ENCODE results near the gene GNPDA1. TPM values are rescaled to one million over a fixed set of nuclear protein-coding genes. Genes with fewer than 3 reads are reported as not detected.
A peak's percentile ranks its signal among the peaks of the same experiment; 100 is the strongest.

The GNPDA1 gene
- total RNA-seq, 1 donor from 2014 or later, result 55.0 TPM

GRCh38 chr5:141992349-141992963, 20.4 kb downstream of the GNPDA1 start:
- Mint-ChIP-seq H3K36me3 (peaks cover 28% of the 10 kb centered on the region), H3K27ac (no peak overlapping the region), H3K4me1 (no peaks in the 10 kb centered on the region), H3K9me3 (no peaks in the 10 kb centered on the region), H3K4me3 (no peak overlapping the region), H3K27me3 (ENCODE audit: low read depth) (no peaks in the 10 kb centered on the region)
- DNase-seq (ENCODE audit: low spot score in 2 of 2, unreplicated experiment in 2 of 2), result peak; percentile 40 to 80
- TF ChIP-seq CTCF (IDR thresholded peaks at IDR 0.05; ENCODE audit: unreplicated experiment), result peak; percentile 83

- TF ChIP-seq CTCF (IDR thresholded peaks at IDR 0.05; ENCODE audit: unreplicated experiment), result no peak
- Mint-ChIP-seq H3K4me1 (no peaks in the 10 kb centered on the region), H3K4me3 (no peak overlapping the region), H3K9me3 (no peaks in the 10 kb centered on the region), H3K27me3 (ENCODE audit: low read depth) (no peaks in the 10 kb centered on the region), H3K27ac (no peak overlapping the region), H3K36me3 (peaks cover 25% of the 10 kb centered on the region)
- no peak for DNase-seq (ENCODE audit: low spot score in 2 of 2, unreplicated experiment in 2 of 2)
Observed at GRCh38 chr5:141989720-141990119, 23.1 kb downstream of the GNPDA1 start.

GRCh38 chr5:141986072-141986471, 26.8 kb downstream of the GNPDA1 start:
- Mint-ChIP-seq H3K27me3 (ENCODE audit: low read depth) (no peaks in the 10 kb centered on the region), H3K36me3 (peaks cover 25% of the 10 kb centered on the region), H3K27ac (no peak overlapping the region), H3K4me1 (no peaks in the 10 kb centered on the region), H3K9me3 (no peaks in the 10 kb centered on the region), H3K4me3 (no peak overlapping the region)
- TF ChIP-seq CTCF (IDR thresholded peaks at IDR 0.05; ENCODE audit: unreplicated experiment), result no peak
- no peak for DNase-seq (ENCODE audit: low spot score in 2 of 2, unreplicated experiment in 2 of 2)

GRCh38 chr5:141982626-141983025, 30.2 kb downstream of the GNPDA1 start:
- H3K4me3 Mint-ChIP-seq, result no peak overlapping the region
- TF ChIP-seq CTCF (IDR thresholded peaks at IDR 0.05; ENCODE audit: unreplicated experiment), result no peak
- no peak overlapping the region for H3K27ac Mint-ChIP-seq
- no peaks in the 10 kb centered on the region for H3K4me1 Mint-ChIP-seq
- no peaks in the 10 kb centered on the region for H3K27me3 Mint-ChIP-seq (ENCODE audit: low read depth)
- peaks cover 31% of the 10 kb centered on the region for H3K36me3 Mint-ChIP-seq
- no peak for DNase-seq (ENCODE audit: low spot score in 2 of 2, unreplicated experiment in 2 of 2)
- H3K9me3 Mint-ChIP-seq, result no peaks in the 10 kb centered on the region

GRCh38 chr5:141978389-141978788, 34.4 kb downstream of the GNPDA1 start:
- Mint-ChIP-seq H3K36me3 (peaks cover 29% of the 10 kb centered on the region), H3K27me3 (ENCODE audit: low read depth) (no peaks in the 10 kb centered on the region), H3K27ac (no peak overlapping the region), H3K4me3 (no peak overlapping the region), H3K9me3 (no peaks in the 10 kb centered on the region), H3K4me1 (no peaks in the 10 kb centered on the region)
- no peak for TF ChIP-seq CTCF (IDR thresholded peaks at IDR 0.05; ENCODE audit: unreplicated experiment)
- no peak for DNase-seq (ENCODE audit: low spot score in 2 of 2, unreplicated experiment in 2 of 2)

GRCh38 chr5:141976176-141976575, 36.7 kb downstream of the GNPDA1 start:
- no peak for TF ChIP-seq CTCF (IDR thresholded peaks at IDR 0.05; ENCODE audit: unreplicated experiment)
- Mint-ChIP-seq H3K27ac (no peak overlapping the region), H3K9me3 (no peaks in the 10 kb centered on the region), H3K4me1 (no peaks in the 10 kb centered on the region), H3K36me3 (peaks cover 26% of the 10 kb centered on the region), H3K4me3 (no peak overlapping the region), H3K27me3 (ENCODE audit: low read depth) (no peaks in the 10 kb centered on the region)
- no peak for DNase-seq (ENCODE audit: low spot score in 2 of 2, unreplicated experiment in 2 of 2)
